GM23248 (cell line): Measurements from ENCODE around the gene GRPR. TPM values are rescaled to one million over a fixed set of nuclear protein-coding genes. Genes with fewer than 3 reads are reported as not detected.

Source experiments
- DNase-seq: peaks from one replicate; pipeline ENCODE4 v3.0.0-alpha.2; 2015
- H2AFZ ChIP-seq: fragments of 200-600 bp; sonication (generic); 2 replicates; pipeline ENCODE4 v1.6.1; 2016; ENCODE audit warnings: antibody characterized with exemption
- H3F3A ChIP-seq: fragments of 200-600 bp; sonication (generic); 2 replicates; pipeline ENCODE4 v1.6.1; 2016; ENCODE audit warnings: mild to moderate bottlenecking, antibody characterized with exemption, mixed run types; ENCODE audit not compliant: insufficient read depth
- H3K27ac ChIP-seq: fragments of 200-600 bp; sonication (generic); 2 replicates; pipeline ENCODE4 v1.5.1; 2016; ENCODE audit warnings: mild to moderate bottlenecking
- H3K27me3 ChIP-seq: fragments of 200-600 bp; sonication (generic); replicated peaks from 2 replicates; pipeline ENCODE4 v1.6.1; 2016; ENCODE audit warnings: mild to moderate bottlenecking; ENCODE audit not compliant: insufficient read depth
- H3K36me3 ChIP-seq: fragments of 200-600 bp; sonication (generic); 2 replicates; pipeline ENCODE4 v1.6.1; 2016; ENCODE audit warnings: low read depth, mild to moderate bottlenecking
- H3K4me1 ChIP-seq: fragments of 200-600 bp; sonication (generic); 2 replicates; pipeline ENCODE4 v1.6.1; 2016; ENCODE audit warnings: mild to moderate bottlenecking; ENCODE audit not compliant: insufficient read depth
- H3K4me2 ChIP-seq: fragments of 200-600 bp; sonication (generic); one replicate; pipeline ENCODE4 v1.6.1; 2016; ENCODE audit warnings: mild to moderate bottlenecking; ENCODE audit not compliant: unreplicated experiment
- H3K4me3 ChIP-seq: fragments of 200-600 bp; sonication (generic); 2 replicates; pipeline ENCODE4 v1.5.1; 2016; ENCODE audit warnings: mild to moderate bottlenecking
- H3K79me2 ChIP-seq: fragments of 200-600 bp; sonication (generic); 2 replicates; pipeline ENCODE4 v1.6.1; 2016; ENCODE audit warnings: mild to moderate bottlenecking; ENCODE audit not compliant: insufficient read depth
- H3K9ac ChIP-seq: fragments of 200-600 bp; sonication (generic); 2 replicates; pipeline ENCODE4 v1.6.1; 2016; ENCODE audit warnings: mild to moderate bottlenecking
- H3K9me2 ChIP-seq: fragments of 200-600 bp; sonication (generic); 2 replicates; pipeline ENCODE4 v1.6.1; 2016; ENCODE audit warnings: mixed run types, mild to moderate bottlenecking, moderate library complexity; ENCODE audit not compliant: insufficient read depth
- H3K9me3 ChIP-seq: fragments of 200-600 bp; sonication (generic); one replicate; pipeline ENCODE4 v1.6.1; 2017; ENCODE audit warnings: low read depth
- H4K20me1 ChIP-seq: fragments of 200-600 bp; sonication (generic); 2 replicates; pipeline ENCODE4 v1.6.0; 2016; ENCODE audit not compliant: insufficient read depth
- EZH2 ChIP-seq: fragments of 200-600 bp; sonication (generic); IDR thresholded peaks from 2 replicates; pipeline ENCODE4 v1.6.1; 2018; ENCODE audit warnings: antibody characterized with exemption, mild to moderate bottlenecking; ENCODE audit not compliant: insufficient read depth, poor library complexity, severe bottlenecking
- EZH2phosphoT487 ChIP-seq: fragments of 200-600 bp; sonication (generic); IDR thresholded peaks from 2 replicates; pipeline ENCODE4 v1.6.1; 2018; ENCODE audit warnings: antibody characterized with exemption, moderate library complexity, mild to moderate bottlenecking, low read depth; ENCODE audit not compliant: insufficient read depth
- WGBS, 2 experiments: methylation state at CpG; one replicate each; pipeline ENCODE4 v1.1.6; 2015 to 2017; ENCODE audit warnings: low lambda C conversion rate in 2 of 2, low coverage in 1 of 2; ENCODE audit errors: missing lambda C conversion rate in 2 of 2; 5-methylcytosine and 5-hydroxymethylcytosine counted together
- in situ Hi-C: fragments of 300-500 bp; cut with MboI; formaldehyde crosslinking; loops from 2 replicates; pipeline ENCODE4 v1.15.0; 2020
- polyA plus RNA-seq: library from polyadenylated mRNA; unstranded; fragments of >200 nt; fragmentation: Nextera tagmentation; extraction: Ambion mirVana; gene quantifications from 2 replicates; pipeline ENCODE4 v1.2.1, GENCODE V29; 2016
- total RNA-seq: library from RNA; depleted of rRNA; stranded (reverse); fragments of >200 nt; shearing (Covaris generic); gene quantifications from 2 replicates; pipeline ENCODE4 v1.2.3, GENCODE V29; 2014; rRNA removed

GRPR gene
- total and polyA plus RNA-seq, 2 experiments from 2014 or later: 0.13 TPM; not detected in 1

GRCh38 chrX:16196829-16197228, 73.5 kb downstream of the GRPR start:
- Histone ChIP-seq H4K20me1 (no peaks in the 10 kb centered on the region), H3F3A (no peaks in the 10 kb centered on the region), H3K9me2 (no peaks in the 10 kb centered on the region), H3K4me1 (no peaks in the 10 kb centered on the region), H3K9me3 (no peaks in the 10 kb centered on the region), H3K9ac (no peak overlapping the region), H3K27ac (no peak overlapping the region), H3K27me3 (no peaks in the 10 kb centered on the region), H3K36me3 (no peaks in the 10 kb centered on the region), H3K4me2 (no peak overlapping the region), H2AFZ (no peak overlapping the region), H3K4me3 (no peak overlapping the region), H3K79me2 (no peaks in the 10 kb centered on the region)
- TF ChIP-seq EZH2phosphoT487: no peak
- TF ChIP-seq EZH2: no peak
- in situ Hi-C loops: no loop called here
- no peak for DNase-seq

DNA sequence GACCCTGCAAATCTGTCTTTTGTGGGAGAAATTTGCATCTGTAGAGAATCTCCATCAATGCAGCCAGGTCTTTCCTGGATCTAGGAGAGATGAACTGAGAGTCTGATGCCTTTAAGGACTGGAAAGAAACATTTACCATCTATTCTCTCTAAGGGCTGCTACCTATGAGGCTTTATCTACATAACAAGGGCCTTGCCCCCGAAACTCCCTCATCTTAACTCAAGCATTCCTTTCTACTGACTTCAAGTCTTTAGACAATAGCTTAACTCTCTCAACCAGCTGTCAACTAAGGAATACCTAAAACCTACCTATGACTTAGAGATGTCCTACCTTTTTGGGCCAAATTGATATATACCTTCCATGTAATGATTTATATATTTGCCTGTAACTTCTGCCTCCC, 76.0 kb downstream of the GRPR start:
- no peak overlapping the region for H3K9ac ChIP-seq
- H3K4me2 ChIP-seq: no peak overlapping the region
- H3K27ac ChIP-seq: no peak overlapping the region
- DNase-seq: no peak
- WGBS, 2 experiments: 43 to 50% methylated on average over 1 of the region's 1 CpG
- no peaks in the 10 kb centered on the region for H3K9me3 ChIP-seq
- H3F3A ChIP-seq: no peaks in the 10 kb centered on the region
- no peaks in the 10 kb centered on the region for H3K9me2 ChIP-seq
- H4K20me1 ChIP-seq: no peaks in the 10 kb centered on the region
- in situ Hi-C loops: no loop called here
- no peak overlapping the region for H2AFZ ChIP-seq
- H3K4me1 ChIP-seq: no peaks in the 10 kb centered on the region
- TF ChIP-seq EZH2phosphoT487 (no peak), EZH2 (no peak)
- H3K79me2 ChIP-seq: no peaks in the 10 kb centered on the region
- H3K4me3 ChIP-seq: no peak overlapping the region
- no peaks in the 10 kb centered on the region for H3K36me3 ChIP-seq
- H3K27me3 ChIP-seq: no peaks in the 10 kb centered on the region

DNA sequence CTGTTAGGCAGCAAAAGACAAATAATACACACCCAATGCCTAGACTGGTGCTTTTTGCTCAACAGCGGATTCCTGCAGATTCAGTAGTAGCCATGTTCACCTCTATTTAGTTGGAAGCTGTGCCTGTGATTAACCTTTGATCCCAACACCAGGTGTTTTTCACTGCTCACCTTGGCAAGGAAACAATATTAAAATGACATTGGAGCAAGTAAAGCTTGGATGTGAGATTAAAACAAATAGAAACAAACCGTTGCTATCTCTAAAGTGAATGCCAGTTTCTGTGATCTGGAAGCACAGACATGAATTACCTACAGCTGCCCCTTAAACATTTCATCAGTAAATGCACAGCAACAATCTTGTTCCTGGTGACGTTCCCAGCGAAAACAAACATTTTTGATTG, 79.6 kb downstream of the GRPR start:
- H3K36me3 ChIP-seq: no peaks in the 10 kb centered on the region
- no peak for TF ChIP-seq EZH2
- TF ChIP-seq EZH2phosphoT487: no peak
- H2AFZ ChIP-seq: no peak overlapping the region
- H3K9ac ChIP-seq: no peak overlapping the region
- peaks cover 4% of the 10 kb centered on the region; the same call in 1 of the 2 replicates for H3F3A ChIP-seq
- no peaks in the 10 kb centered on the region for H4K20me1 ChIP-seq
- H3K27me3 ChIP-seq: no peaks in the 10 kb centered on the region
- H3K9me3 ChIP-seq: no peaks in the 10 kb centered on the region
- H3K4me2 ChIP-seq: no peak overlapping the region
- no peak for DNase-seq
- 85 to 87% methylated on average over 4 of the region's 4 CpGs for WGBS, 2 experiments
- no peak overlapping the region for H3K4me3 ChIP-seq
- H3K27ac ChIP-seq: no peak overlapping the region
- no peaks in the 10 kb centered on the region for H3K9me2 ChIP-seq
- H3K79me2 ChIP-seq: no peaks in the 10 kb centered on the region
- H3K4me1 ChIP-seq: no peaks in the 10 kb centered on the region
- in situ Hi-C loops: no loop called here

Other genes with a start within 250 kb of the GRPR start
- gene MAGEB17, start 43.9 kb downstream of the GRPR start, total RNA-seq: not detected in 2 replicates
- gene MAGEB17, start 43.9 kb downstream of the GRPR start, polyA plus RNA-seq: not detected in 2 replicates